PFSK-1 (cell line): ENCODE data around the gene CATSPER3.

ENCODE experiments used
- POLR2AphosphoS5 ChIP-seq: IDR thresholded peaks from 2 replicates; pipeline ENCODE4 v1.6.1; 2012; ENCODE audit warnings: low read depth, mild to moderate bottlenecking, control low read depth, low read length, moderate library complexity
- TAF1 ChIP-seq: IDR thresholded peaks from 2 replicates; pipeline ENCODE4 v1.6.1; 2012; ENCODE audit warnings: low read length, control low read depth, borderline replicate concordance; ENCODE audit not compliant: insufficient read depth
- TF ChIP-seq, protein P1 (sequence below), 2 experiments: IDR thresholded peaks; 2 replicates each; pipeline versions ENCODE4 v1.6.1 to v1.8.0; 2011 to 2012; ENCODE audit warnings: low read depth in 2 of 2, low read length in 2 of 2, control low read depth in 1 of 2, inconsistent platforms in 1 of 2, mild to moderate bottlenecking in 1 of 2, moderate library complexity in 1 of 2; ENCODE audit not compliant: insufficient read depth in 1 of 2

DNA sequence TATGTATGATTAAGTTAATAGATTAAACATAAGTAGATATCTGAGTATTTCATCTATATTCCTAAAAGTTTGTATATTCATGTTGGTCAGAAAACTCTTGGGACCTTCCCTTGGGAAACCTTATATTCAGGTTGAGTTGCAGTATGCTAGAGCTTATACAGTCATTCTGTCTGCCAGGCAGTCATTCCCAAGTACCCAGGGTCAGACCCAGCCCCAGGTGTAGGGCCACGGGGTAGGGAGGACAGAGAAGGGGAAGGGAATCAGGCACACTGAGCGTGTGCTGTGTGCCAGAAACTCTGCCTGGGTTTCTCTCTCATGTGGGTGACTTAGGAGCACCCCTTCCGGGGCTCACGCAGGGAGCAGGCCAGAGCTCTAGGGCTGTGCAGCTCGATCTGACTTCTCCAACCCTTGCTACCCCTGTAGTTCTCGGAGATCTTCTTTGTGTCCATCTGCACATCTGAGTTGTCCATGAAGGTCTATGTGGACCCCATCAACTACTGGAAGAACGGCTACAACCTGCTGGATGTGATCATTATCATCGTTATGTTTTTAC lies 28.2 kb downstream of the CATSPER3 start:
- TF ChIP-seq TAF1 (no peak), POLR2AphosphoS5 (no peak)
- TF ChIP-seq, protein P1, sequence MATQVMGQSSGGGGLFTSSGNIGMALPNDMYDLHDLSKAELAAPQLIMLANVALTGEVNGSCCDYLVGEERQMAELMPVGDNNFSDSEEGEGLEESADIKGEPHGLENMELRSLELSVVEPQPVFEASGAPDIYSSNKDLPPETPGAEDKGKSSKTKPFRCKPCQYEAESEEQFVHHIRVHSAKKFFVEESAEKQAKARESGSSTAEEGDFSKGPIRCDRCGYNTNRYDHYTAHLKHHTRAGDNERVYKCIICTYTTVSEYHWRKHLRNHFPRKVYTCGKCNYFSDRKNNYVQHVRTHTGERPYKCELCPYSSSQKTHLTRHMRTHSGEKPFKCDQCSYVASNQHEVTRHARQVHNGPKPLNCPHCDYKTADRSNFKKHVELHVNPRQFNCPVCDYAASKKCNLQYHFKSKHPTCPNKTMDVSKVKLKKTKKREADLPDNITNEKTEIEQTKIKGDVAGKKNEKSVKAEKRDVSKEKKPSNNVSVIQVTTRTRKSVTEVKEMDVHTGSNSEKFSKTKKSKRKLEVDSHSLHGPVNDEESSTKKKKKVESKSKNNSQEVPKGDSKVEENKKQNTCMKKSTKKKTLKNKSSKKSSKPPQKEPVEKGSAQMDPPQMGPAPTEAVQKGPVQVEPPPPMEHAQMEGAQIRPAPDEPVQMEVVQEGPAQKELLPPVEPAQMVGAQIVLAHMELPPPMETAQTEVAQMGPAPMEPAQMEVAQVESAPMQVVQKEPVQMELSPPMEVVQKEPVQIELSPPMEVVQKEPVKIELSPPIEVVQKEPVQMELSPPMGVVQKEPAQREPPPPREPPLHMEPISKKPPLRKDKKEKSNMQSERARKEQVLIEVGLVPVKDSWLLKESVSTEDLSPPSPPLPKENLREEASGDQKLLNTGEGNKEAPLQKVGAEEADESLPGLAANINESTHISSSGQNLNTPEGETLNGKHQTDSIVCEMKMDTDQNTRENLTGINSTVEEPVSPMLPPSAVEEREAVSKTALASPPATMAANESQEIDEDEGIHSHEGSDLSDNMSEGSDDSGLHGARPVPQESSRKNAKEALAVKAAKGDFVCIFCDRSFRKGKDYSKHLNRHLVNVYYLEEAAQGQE (IDR thresholded peaks at IDR 0.05; ENCODE audit: insufficient read depth in 1 of 2, low read depth in 2 of 2, low read length in 2 of 2), result no peak
